IPS-NIHi7 (cell line): Measurements from ENCODE around the gene CLSTN1.
"Not testable (repeated sequence)": the region's sequence is repeated elsewhere in the genome, so short reads cannot be mapped to it uniquely, and the experiment has no call there.

ENCODE experiments used
- DNase-seq: peaks from one replicate; pipeline ENCODE4 v3.0.0; 2012; ENCODE audit warnings: mixed read lengths; ENCODE audit errors: extremely low spot score

Gene CLSTN1

GRCh38 chr1:9714257-9714718 is 109.5 kb downstream of the CLSTN1 start:
- DNase-seq: peak; percentile 90

- not testable (repeated sequence) for DNase-seq
Observed at GRCh38 chr1:9712767-9713166, 111.0 kb downstream of the CLSTN1 start.

GRCh38 chr1:9711466-9712020 is 112.2 kb downstream of the CLSTN1 start:
- no peak for DNase-seq

- no peak for DNase-seq
Observed at GRCh38 chr1:9710037-9710436, 113.7 kb downstream of the CLSTN1 start.

GRCh38 chr1:9706178-9706577 is 117.6 kb downstream of the CLSTN1 start:
- no peak for DNase-seq

- no peak for DNase-seq
Observed at GRCh38 chr1:9705337-9706093, 118.2 kb downstream of the CLSTN1 start.

- no peak for DNase-seq
Observed at GRCh38 chr1:9703681-9704080, 120.1 kb downstream of the CLSTN1 start.

GRCh38 chr1:9703165-9703509 is 120.6 kb downstream of the CLSTN1 start:
- no peak for DNase-seq

GRCh38 chr1:9701665-9702064 is 122.1 kb downstream of the CLSTN1 start:
- no peak for DNase-seq

GRCh38 chr1:9700340-9700739 is 123.4 kb downstream of the CLSTN1 start:
- no peak for DNase-seq

GRCh38 chr1:9699361-9699760 is 124.4 kb downstream of the CLSTN1 start:
- DNase-seq: no peak

- DNase-seq: no peak
Observed at GRCh38 chr1:9696793-9697192, 127.0 kb downstream of the CLSTN1 start.

GRCh38 chr1:9691691-9692090 is 132.1 kb downstream of the CLSTN1 start:
- no peak for DNase-seq

GRCh38 chr1:9691108-9691445 is 132.7 kb downstream of the CLSTN1 start:
- no peak for DNase-seq

- no peak for DNase-seq
Observed at GRCh38 chr1:9690440-9691107, 133.2 kb downstream of the CLSTN1 start.

- DNase-seq: no peak
Observed at GRCh38 chr1:9689971-9690381, 133.8 kb downstream of the CLSTN1 start.

GRCh38 chr1:9689011-9689706 is 134.6 kb downstream of the CLSTN1 start:
- peak; percentile 84 for DNase-seq

- DNase-seq: no peak
Observed at GRCh38 chr1:9688599-9688998, 135.2 kb downstream of the CLSTN1 start.

- no peak for DNase-seq
Observed at GRCh38 chr1:9687874-9688582, 135.7 kb downstream of the CLSTN1 start.

- peak; percentile 90 for DNase-seq
Observed at GRCh38 chr1:9687120-9687873, 136.5 kb downstream of the CLSTN1 start.

GRCh38 chr1:9684801-9685200 is 139.0 kb downstream of the CLSTN1 start:
- no peak for DNase-seq
